DOHH2 (cell line): Measurements from ENCODE around the gene RTTN.

Source experiments
- H3F3A ChIP-seq: fragments of 200-600 bp; sonication (generic), shearing (Covaris generic); 2 replicates; pipeline ENCODE4 v1.6.0; 2016; ENCODE audit warnings: antibody characterized with exemption, mild to moderate bottlenecking; ENCODE audit not compliant: control insufficient read depth, insufficient read depth
- H3K27ac ChIP-seq: fragments of 200-600 bp; sonication (generic); 2 replicates; pipeline ENCODE4 v1.5.1; 2014; ENCODE audit warnings: low read depth, mild to moderate bottlenecking, low read length, moderate library complexity
- H3K27me3 ChIP-seq: fragments of 200-600 bp; sonication (generic); 2 replicates; pipeline ENCODE4 v1.6.1; 2014; ENCODE audit warnings: mild to moderate bottlenecking, low read length, mixed read lengths; ENCODE audit not compliant: control insufficient read depth
- H3K36me3 ChIP-seq: fragments of 200-600 bp; sonication (generic); 2 replicates; pipeline ENCODE4 v1.6.1; 2014; ENCODE audit warnings: mild to moderate bottlenecking, low read length, moderate library complexity, mixed read lengths; ENCODE audit not compliant: control insufficient read depth
- H3K4me1 ChIP-seq: fragments of 200-600 bp; sonication (generic); 2 replicates; pipeline ENCODE4 v1.6.1; 2014; ENCODE audit warnings: mild to moderate bottlenecking, low read length, mixed read lengths; ENCODE audit not compliant: control insufficient read depth
- H3K4me2 ChIP-seq: fragments of 200-600 bp; sonication (generic); 2 replicates; pipeline ENCODE4 v1.6.0; 2014; ENCODE audit warnings: mild to moderate bottlenecking, low read length, moderate library complexity
- H3K4me3 ChIP-seq: fragments of 200-600 bp; sonication (generic); 2 replicates; pipeline ENCODE4 v1.5.1; 2014; ENCODE audit warnings: mild to moderate bottlenecking, low read length, mixed read lengths
- H3K79me2 ChIP-seq: fragments of 200-600 bp; sonication (generic); 2 replicates; pipeline ENCODE4 v1.6.1; 2014; ENCODE audit warnings: mild to moderate bottlenecking, low read length, mixed read lengths; ENCODE audit not compliant: control insufficient read depth
- H3K9me2 ChIP-seq: fragments of 200-600 bp; sonication (generic); replicated peaks from 2 replicates; pipeline ENCODE4 v1.6.1; 2014; ENCODE audit warnings: mild to moderate bottlenecking, low read length, mixed read lengths; ENCODE audit not compliant: control insufficient read depth
- H3K9me3 ChIP-seq: fragments of 200-600 bp; sonication (generic); 2 replicates; pipeline ENCODE4 v1.6.1; 2014; ENCODE audit warnings: antibody characterized with exemption, low read length, mixed read lengths; ENCODE audit not compliant: control insufficient read depth, insufficient read depth
- H4K20me1 ChIP-seq: fragments of 200-600 bp; sonication (generic); 2 replicates; pipeline ENCODE4 v1.6.0; 2014; ENCODE audit warnings: low read depth, mild to moderate bottlenecking, antibody characterized with exemption, low read length, moderate library complexity; ENCODE audit not compliant: control insufficient read depth, insufficient read depth
- CTCF ChIP-seq: fragments of 200-600 bp; sonication (generic); IDR thresholded peaks from one replicate; pipeline ENCODE4 v1.5.1; 2014; ENCODE audit warnings: antibody characterized with exemption, mild to moderate bottlenecking, low read depth, low read length; ENCODE audit not compliant: poor library complexity, severe bottlenecking
- EZH2phosphoT487 ChIP-seq: fragments of 200-600 bp; sonication (generic); IDR thresholded peaks from 2 replicates; pipeline ENCODE4 v1.6.1; 2017; ENCODE audit warnings: borderline replicate concordance, mild to moderate bottlenecking, antibody characterized with exemption, low read length, moderate library complexity, mixed read lengths

RTTN gene

GRCh38 chr18:69985239-69985638, 220.2 kb downstream of the RTTN start:
- no peak overlapping the region for H3K4me3 ChIP-seq
- H3K9me2 ChIP-seq, result no peaks in the 10 kb centered on the region
- H3K9me3 ChIP-seq, result no peaks in the 10 kb centered on the region
- TF ChIP-seq CTCF, result no peak
- H3K4me1 ChIP-seq, result no peaks in the 10 kb centered on the region
- no peak overlapping the region for H3K4me2 ChIP-seq
- H4K20me1 ChIP-seq, result no peaks in the 10 kb centered on the region
- no peaks in the 10 kb centered on the region for H3K79me2 ChIP-seq
- H3K27me3 ChIP-seq, result no peaks in the 10 kb centered on the region
- H3F3A ChIP-seq, result no peaks in the 10 kb centered on the region; the same call in 1 of the 2 replicates
- H3K36me3 ChIP-seq, result no peaks in the 10 kb centered on the region
- H3K27ac ChIP-seq, result no peak overlapping the region

GRCh38 chr18:69982417-69982816, 223.1 kb downstream of the RTTN start:
- no peaks in the 10 kb centered on the region for H3F3A ChIP-seq
- no peaks in the 10 kb centered on the region for H3K27me3 ChIP-seq
- no peaks in the 10 kb centered on the region for H3K9me2 ChIP-seq
- no peaks in the 10 kb centered on the region for H3K4me1 ChIP-seq
- H3K36me3 ChIP-seq, result no peaks in the 10 kb centered on the region
- no peaks in the 10 kb centered on the region for H3K79me2 ChIP-seq
- H3K27ac ChIP-seq, result no peak overlapping the region
- no peaks in the 10 kb centered on the region for H4K20me1 ChIP-seq
- no peak overlapping the region for H3K4me3 ChIP-seq
- H3K9me3 ChIP-seq, result no peaks in the 10 kb centered on the region
- H3K4me2 ChIP-seq, result no peak overlapping the region
- no peak for TF ChIP-seq EZH2phosphoT487

- Histone ChIP-seq H3K27me3 (no peaks in the 10 kb centered on the region), H3K79me2 (no peaks in the 10 kb centered on the region), H3K4me1 (no peaks in the 10 kb centered on the region), H4K20me1 (no peaks in the 10 kb centered on the region), H3K36me3 (no peaks in the 10 kb centered on the region), H3F3A (no peaks in the 10 kb centered on the region), H3K4me3 (no peak overlapping the region), H3K9me3 (no peaks in the 10 kb centered on the region; the same call in 1 of the 2 replicates), H3K27ac (no peak overlapping the region), H3K4me2 (no peak overlapping the region), H3K9me2 (no peaks in the 10 kb centered on the region)
- TF ChIP-seq EZH2phosphoT487 (no peak), CTCF (no peak)
Measured at GRCh38 chr18:69981948-69982347, 223.5 kb downstream of the RTTN start.

GRCh38 chr18:69980982-69981804, 224.3 kb downstream of the RTTN start:
- no peak overlapping the region for H3K4me2 ChIP-seq
- no peak overlapping the region for H3K4me3 ChIP-seq
- H3K27me3 ChIP-seq, result no peaks in the 10 kb centered on the region
- no peak overlapping the region for H3K27ac ChIP-seq
- no peaks in the 10 kb centered on the region for H3F3A ChIP-seq
- H3K9me3 ChIP-seq, result no peaks in the 10 kb centered on the region; the same call in 1 of the 2 replicates
- no peaks in the 10 kb centered on the region for H4K20me1 ChIP-seq
- H3K79me2 ChIP-seq, result no peaks in the 10 kb centered on the region
- H3K36me3 ChIP-seq, result no peaks in the 10 kb centered on the region
- no peak for TF ChIP-seq CTCF
- TF ChIP-seq EZH2phosphoT487, result no peak
- no peaks in the 10 kb centered on the region for H3K9me2 ChIP-seq
- no peaks in the 10 kb centered on the region for H3K4me1 ChIP-seq
